Nephron (organoid): ENCODE results near the gene HTR7.

Experiments
- H3K27ac Mint-ChIP-seq, 3 experiments: 2 replicates each; pipeline ENCODE4 v1.8.0; 2020; ENCODE audit warnings: mixed read lengths in 3 of 3, mild to moderate bottlenecking in 2 of 3, moderate library complexity in 1 of 3
- H3K27me3 Mint-ChIP-seq: 2 replicates; pipeline ENCODE4 v1.8.0; 2021; ENCODE audit warnings: low read depth, mild to moderate bottlenecking, moderate library complexity, mixed read lengths
- H3K36me3 Mint-ChIP-seq: 2 replicates; pipeline ENCODE4 v1.8.0; 2020; ENCODE audit warnings: low read depth, mixed read lengths
- H3K4me1 Mint-ChIP-seq: 2 replicates; pipeline ENCODE4 v1.8.0; 2020; ENCODE audit warnings: mixed read lengths
- H3K4me3 Mint-ChIP-seq, 3 experiments: 2 replicates each; pipeline ENCODE4 v1.8.0; 2020; ENCODE audit warnings: mild to moderate bottlenecking in 3 of 3, mixed read lengths in 3 of 3, moderate library complexity in 2 of 3
- H3K9me3 Mint-ChIP-seq: 2 replicates; pipeline ENCODE4 v1.8.0; 2020; ENCODE audit warnings: mixed read lengths
- TF ChIP-seq, protein P1 (sequence below), 3 experiments: fragments of 200-600 bp; sonication (generic); IDR thresholded peaks; one replicate each; pipeline ENCODE4 v1.5.0; 2021; ENCODE audit warnings: antibody characterized with exemption in 3 of 3; ENCODE audit not compliant: unreplicated experiment in 3 of 3

HTR7 gene

DNA sequence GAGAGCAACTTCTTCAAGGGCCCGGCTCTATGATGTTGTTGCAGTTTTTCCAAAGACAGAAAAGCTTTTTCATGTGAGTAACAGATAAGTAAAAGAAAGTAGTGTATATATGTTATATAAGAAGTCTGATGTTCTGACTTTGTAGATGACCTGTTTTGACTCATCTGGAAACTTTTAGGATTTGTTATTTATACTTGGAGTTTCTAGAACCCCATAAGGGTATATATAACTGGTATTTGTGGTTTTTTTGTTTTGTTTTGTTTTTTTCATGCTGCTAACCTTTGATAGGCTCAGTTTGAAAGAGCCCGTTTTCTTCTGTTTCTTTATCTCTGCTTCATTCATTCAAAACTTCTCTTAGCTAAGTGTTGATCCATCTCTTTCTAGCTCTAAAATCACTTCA is 21.2 kb upstream of the HTR7 start:
- peaks cover 3% of the 10 kb centered on the region for H3K4me1 Mint-ChIP-seq

DNA sequence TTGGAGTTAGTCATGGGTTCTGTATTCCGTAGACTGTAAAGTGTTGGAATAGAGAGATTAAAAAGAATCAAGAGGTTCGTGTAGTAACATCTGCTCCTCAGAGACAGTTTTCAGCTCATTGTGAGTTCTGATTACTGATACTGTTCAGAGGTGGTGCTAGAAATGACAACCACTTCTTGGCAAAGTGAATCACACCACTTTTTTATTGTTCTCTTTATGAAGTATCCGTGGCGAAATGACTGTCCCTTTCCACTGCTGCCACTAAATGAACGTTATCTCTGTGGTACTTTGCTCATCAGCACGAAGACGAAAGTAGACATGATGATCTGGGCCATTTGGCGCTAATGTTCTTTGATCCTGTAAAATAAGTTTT is 14.8 kb upstream of the HTR7 start:
- peaks cover 21% of the 10 kb centered on the region for H3K4me1 Mint-ChIP-seq
- H3K36me3 Mint-ChIP-seq: peaks cover 14% of the 10 kb centered on the region
- peak overlapping the region; percentile 68 to 82 (median 79) for H3K27ac Mint-ChIP-seq
- peaks cover 17% of the 10 kb centered on the region for H3K9me3 Mint-ChIP-seq
- peak overlapping the region; percentile 95 to 97 (median 97) for H3K4me3 Mint-ChIP-seq
- TF ChIP-seq, protein P1, sequence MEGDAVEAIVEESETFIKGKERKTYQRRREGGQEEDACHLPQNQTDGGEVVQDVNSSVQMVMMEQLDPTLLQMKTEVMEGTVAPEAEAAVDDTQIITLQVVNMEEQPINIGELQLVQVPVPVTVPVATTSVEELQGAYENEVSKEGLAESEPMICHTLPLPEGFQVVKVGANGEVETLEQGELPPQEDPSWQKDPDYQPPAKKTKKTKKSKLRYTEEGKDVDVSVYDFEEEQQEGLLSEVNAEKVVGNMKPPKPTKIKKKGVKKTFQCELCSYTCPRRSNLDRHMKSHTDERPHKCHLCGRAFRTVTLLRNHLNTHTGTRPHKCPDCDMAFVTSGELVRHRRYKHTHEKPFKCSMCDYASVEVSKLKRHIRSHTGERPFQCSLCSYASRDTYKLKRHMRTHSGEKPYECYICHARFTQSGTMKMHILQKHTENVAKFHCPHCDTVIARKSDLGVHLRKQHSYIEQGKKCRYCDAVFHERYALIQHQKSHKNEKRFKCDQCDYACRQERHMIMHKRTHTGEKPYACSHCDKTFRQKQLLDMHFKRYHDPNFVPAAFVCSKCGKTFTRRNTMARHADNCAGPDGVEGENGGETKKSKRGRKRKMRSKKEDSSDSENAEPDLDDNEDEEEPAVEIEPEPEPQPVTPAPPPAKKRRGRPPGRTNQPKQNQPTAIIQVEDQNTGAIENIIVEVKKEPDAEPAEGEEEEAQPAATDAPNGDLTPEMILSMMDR (IDR thresholded peaks at IDR 0.05; ENCODE audit: unreplicated experiment in 3 of 3): no peak
- H3K27me3 Mint-ChIP-seq: peaks cover 5% of the 10 kb centered on the region

More for the DNA sequence above, 21.2 kb upstream of the HTR7 start:
- Mint-ChIP-seq H3K9me3 (no peaks in the 10 kb centered on the region), H3K4me3 (no peak overlapping the region), H3K36me3 (peaks cover 42% of the 10 kb centered on the region), H3K27me3 (no peaks in the 10 kb centered on the region), H3K27ac (no peak overlapping the region)
- TF ChIP-seq, protein P1 (IDR thresholded peaks at IDR 0.05; ENCODE audit: unreplicated experiment in 3 of 3): no peak

DNA sequence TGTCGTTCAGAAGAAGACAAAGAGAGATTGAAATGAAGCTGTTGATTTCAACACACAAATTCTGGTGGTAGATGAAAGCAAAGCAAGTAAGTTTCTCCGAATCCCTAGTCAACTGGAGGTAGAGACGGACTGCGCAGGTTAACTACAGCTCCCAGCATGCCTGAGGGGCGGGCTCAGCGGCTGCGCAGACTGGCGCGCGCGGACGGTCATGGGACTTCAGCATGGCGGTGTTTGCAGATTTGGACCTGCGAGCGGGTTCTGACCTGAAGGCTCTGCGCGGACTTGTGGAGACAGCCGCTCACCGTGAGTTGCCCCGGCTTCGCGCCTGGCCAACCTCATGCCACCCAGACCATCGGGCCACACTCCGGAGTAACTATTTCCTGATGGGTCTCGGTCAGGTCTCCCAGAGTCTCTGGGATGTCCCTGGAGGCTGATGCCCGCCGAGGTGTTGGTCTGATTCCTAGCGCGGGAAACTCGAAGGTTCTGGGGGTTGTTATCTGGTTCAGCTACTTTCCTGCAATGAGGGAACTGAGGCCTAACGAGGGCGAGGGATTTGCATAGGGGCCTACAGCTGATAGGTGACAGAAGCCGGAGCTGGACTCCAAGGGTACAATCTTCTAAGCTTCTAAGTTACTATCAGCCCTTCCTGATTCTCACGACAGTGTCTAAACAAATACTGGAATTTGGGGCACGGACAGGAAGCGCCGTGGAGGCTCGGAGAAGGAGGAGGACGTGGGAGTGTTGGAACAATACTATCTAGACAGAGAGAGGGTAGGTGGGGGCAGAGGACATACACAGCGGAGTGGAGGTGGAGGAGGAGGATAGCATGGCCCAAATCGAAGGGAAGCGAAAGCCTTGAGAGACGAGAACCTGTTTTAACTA is 14.2 kb upstream of the HTR7 start, which contains the start of gene RPP30:
Gene RPP30, plus strand, starts transcription at position 209 of the 882 bp plus-strand sequence. Its CDS starts 13 bp downstream, at position 222.
- peak within 1 kb of the TSS; percentile 95 to 97 (median 97) for H3K4me3 Mint-ChIP-seq
- peaks cover 10% of the 10 kb centered on the region for H3K27me3 Mint-ChIP-seq
- peaks cover 9% of the 10 kb centered on the region for H3K36me3 Mint-ChIP-seq
- H3K4me1 Mint-ChIP-seq: peaks cover 21% of the 10 kb centered on the region
- H3K27ac Mint-ChIP-seq: peak within 1 kb of the TSS; percentile 68 to 82 (median 79)
- peaks cover 17% of the 10 kb centered on the region for H3K9me3 Mint-ChIP-seq
- TF ChIP-seq, protein P1 (IDR thresholded peaks at IDR 0.05; ENCODE audit: unreplicated experiment in 3 of 3): no peak

DNA sequence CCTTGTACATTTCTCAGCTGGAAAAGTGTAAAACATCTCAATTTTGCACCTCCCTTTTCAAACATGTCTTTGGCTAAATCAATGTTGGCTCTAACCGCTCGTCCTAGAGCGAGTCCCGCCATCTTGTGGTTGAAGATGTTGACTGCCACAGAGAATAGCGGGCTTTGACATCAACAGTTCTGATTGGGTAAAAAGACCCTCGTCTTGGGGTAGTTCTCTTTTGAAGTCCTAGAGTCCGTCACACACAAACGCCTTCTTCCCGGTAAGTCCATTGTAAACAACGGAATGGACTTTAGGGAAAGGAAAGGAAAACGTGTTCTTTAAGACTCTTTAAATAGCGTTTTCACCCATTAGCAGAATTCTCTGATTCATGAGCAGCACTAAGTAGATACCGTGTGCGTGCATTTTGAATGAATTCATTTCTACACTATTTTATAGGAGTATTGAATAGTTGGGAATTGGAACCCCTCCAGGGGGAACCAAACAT is 13.5 kb upstream of the HTR7 start:
- TF ChIP-seq, protein P1 (IDR thresholded peaks at IDR 0.05; ENCODE audit: unreplicated experiment in 3 of 3): peak; percentile 43 to 61 (median 48)
- Mint-ChIP-seq H3K27me3 (peaks cover 15% of the 10 kb centered on the region), H3K4me3 (peak overlapping the region; percentile 95 to 97 (median 97)), H3K9me3 (peaks cover 17% of the 10 kb centered on the region), H3K4me1 (peaks cover 21% of the 10 kb centered on the region), H3K27ac (peak overlapping the region; percentile 68 to 82 (median 79)), H3K36me3 (peaks cover 4% of the 10 kb centered on the region)

DNA sequence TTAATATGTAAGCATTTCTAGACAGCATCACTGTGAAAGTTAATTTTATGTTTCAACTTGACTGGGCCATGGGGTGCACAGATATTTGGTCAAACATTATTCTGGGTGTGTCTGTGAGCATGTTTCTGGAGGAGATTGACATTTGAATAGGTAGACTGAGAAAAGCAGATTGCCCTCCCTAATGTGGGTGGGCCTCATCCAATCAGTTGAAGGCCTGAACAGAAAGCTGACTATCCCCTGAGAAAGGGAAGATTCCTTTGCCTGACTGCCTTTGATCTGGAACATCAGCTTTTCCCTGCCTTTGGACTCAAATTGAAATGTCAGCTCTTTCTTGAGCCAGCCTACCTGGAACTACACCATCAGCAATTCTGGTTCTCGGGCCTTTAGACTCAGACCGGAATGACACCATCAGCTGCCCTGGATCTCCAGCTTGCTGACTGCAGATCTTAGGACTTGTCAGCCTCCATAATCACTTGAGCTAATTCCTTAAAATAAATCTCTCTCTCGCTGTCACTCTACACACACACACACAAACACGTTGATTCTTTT is 8.3 kb upstream of the HTR7 start:
- Mint-ChIP-seq H3K36me3 (no peaks in the 10 kb centered on the region), H3K27ac (no peak overlapping the region), H3K27me3 (peaks cover 37% of the 10 kb centered on the region), H3K4me1 (no peaks in the 10 kb centered on the region), H3K4me3 (no peak overlapping the region), H3K9me3 (peaks cover 15% of the 10 kb centered on the region)
- TF ChIP-seq, protein P1 (IDR thresholded peaks at IDR 0.05; ENCODE audit: unreplicated experiment in 3 of 3): no peak
